IPS-20b (cell line): ENCODE measurements around the gene SULT1A2.
"Not testable (repeated sequence)": the region's sequence is repeated elsewhere in the genome, so short reads cannot be mapped to it uniquely, and the experiment has no call there.

Source experiments
- H3K27ac ChIP-seq: one replicate; pipeline ENCODE4 v1.5.1; 2013; ENCODE audit warnings: low read length
- H3K27me3 ChIP-seq: 2 replicates; pipeline ENCODE4 v1.6.1; 2013; ENCODE audit warnings: mild to moderate bottlenecking, low read length, inconsistent platforms; ENCODE audit not compliant: insufficient read depth
- H3K36me3 ChIP-seq: 2 replicates; pipeline ENCODE4 v1.6.1; 2013; ENCODE audit warnings: low read depth, mild to moderate bottlenecking, inconsistent platforms, low read length, moderate library complexity; ENCODE audit not compliant: insufficient read depth
- H3K4me1 ChIP-seq: 2 replicates; pipeline ENCODE4 v1.6.1; 2013; ENCODE audit warnings: mild to moderate bottlenecking, control low read depth, inconsistent platforms, low read length, moderate library complexity; ENCODE audit not compliant: insufficient read depth
- H3K4me3 ChIP-seq: 2 replicates; pipeline ENCODE4 v1.5.1; 2013; ENCODE audit warnings: mild to moderate bottlenecking, low read length, inconsistent platforms
- H3K9ac ChIP-seq: 2 replicates; pipeline ENCODE4 v1.6.1; 2013; ENCODE audit warnings: low read depth, mild to moderate bottlenecking, inconsistent platforms, low read length, moderate library complexity
- H3K9me3 ChIP-seq: 2 replicates; pipeline ENCODE4 v1.6.1; 2013; ENCODE audit warnings: mild to moderate bottlenecking, low read depth, low read length, inconsistent platforms; ENCODE audit not compliant: insufficient read depth

SULT1A2 gene

DNA sequence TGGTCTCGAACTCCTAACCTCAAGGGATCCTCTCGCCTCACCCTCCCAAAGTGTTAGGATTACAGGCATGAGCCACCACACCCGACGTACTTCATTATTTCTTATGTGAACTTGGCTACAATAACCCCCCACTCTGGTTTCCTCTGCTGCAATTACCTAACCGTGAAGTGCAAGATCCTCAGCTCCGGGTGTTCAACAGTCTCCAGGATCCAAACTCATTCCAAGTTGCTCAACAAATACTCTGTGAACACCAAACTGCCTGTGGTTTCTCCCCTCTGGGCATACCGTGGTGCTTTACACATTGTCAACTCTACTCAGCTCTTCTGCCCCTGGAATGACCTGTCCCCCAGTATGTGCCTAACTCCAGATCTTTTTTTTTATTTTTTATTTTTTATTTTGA lies 19.8 kb upstream of the SULT1A2 start:
- no peak overlapping the region for H3K4me3 ChIP-seq
- no peaks in the 10 kb centered on the region for H3K9me3 ChIP-seq
- H3K36me3 ChIP-seq: no peaks in the 10 kb centered on the region
- no peaks in the 10 kb centered on the region for H3K27me3 ChIP-seq
- no peak overlapping the region for H3K27ac ChIP-seq
- H3K9ac ChIP-seq: no peak overlapping the region
- H3K4me1 ChIP-seq: peaks cover 10% of the 10 kb centered on the region

DNA sequence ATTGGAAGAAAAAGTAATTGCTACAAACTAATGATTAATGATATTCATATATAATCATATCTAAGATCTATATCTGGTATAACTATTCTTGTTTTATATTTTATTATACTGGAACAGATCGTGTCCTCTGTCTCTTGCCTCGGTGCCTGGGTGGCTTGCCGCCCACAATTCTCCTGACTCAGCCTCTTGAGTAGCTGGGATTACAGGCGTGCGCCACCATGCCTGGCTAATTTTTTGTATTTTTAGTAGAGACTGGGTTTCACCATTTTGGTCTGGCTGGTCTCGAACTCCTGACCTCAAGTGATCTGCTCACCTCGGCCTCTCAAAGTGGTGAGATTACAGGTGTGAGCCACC lies 19.4 kb upstream of the SULT1A2 start:
- peaks cover 10% of the 10 kb centered on the region for H3K4me1 ChIP-seq
- not testable (repeated sequence) for H3K4me3 ChIP-seq, H3K9me3 ChIP-seq, H3K27me3 ChIP-seq, H3K27ac ChIP-seq, H3K36me3 ChIP-seq, H3K9ac ChIP-seq

DNA sequence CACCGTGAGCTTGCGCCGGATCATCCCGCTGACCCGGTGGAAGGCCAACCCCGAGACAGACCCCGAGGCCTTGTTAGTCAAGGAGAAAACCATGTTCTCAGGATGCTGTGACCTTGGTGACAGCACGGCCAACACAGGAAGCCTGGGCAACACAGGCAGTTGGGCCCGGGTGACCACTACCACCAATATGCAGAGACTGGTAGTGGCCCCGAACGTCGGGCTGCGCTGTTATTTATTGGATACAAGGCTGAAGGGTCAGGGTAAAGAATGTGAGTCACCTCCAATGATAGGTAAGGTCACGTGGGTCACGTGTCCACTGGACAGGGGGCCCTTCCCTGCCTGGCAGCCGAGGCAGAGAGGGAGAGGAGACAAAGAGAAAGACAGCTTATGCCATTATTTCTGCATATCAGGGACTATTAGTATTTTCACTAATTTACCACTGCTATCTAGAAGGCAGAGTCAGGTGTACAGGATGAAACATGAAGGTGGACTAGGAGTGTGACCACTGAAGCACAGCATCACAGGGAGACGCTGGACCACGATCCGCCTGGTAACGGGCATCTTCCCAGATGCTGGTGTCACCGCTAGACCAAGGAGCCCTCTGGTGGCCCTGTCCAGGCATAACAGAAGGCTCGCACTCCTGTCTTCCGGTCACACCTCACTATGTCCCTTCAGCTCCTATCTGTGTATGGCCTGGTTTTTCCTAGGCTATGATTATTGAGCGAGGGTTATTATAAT lies 18.8 kb upstream of the SULT1A2 start:
- not testable (repeated sequence) for H3K36me3 ChIP-seq, H3K4me3 ChIP-seq, H3K27ac ChIP-seq, H3K9ac ChIP-seq, H3K9me3 ChIP-seq, H3K27me3 ChIP-seq
- H3K4me1 ChIP-seq: peaks cover 10% of the 10 kb centered on the region

DNA sequence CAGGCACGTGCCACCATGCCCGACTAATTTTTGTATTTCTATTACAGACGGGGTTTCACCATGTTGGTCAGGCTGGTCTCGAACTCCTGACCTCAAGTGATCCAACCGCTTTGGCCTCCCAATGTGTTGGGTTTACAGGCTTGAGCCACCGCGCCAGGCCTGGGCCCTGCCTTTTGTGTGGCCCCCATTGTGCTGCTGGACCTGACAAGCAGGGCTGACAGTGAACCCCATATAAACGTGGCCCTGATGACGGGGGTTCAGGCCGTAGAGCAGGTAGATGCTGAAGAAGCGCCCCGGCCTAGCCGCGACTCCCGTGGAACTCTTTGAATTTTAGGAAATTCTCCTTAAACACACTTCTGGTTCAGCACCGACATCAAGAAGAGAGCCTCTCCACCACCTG lies 17.7 kb upstream of the SULT1A2 start:
- not testable (repeated sequence) for H3K4me3 ChIP-seq, H3K9ac ChIP-seq, H3K27me3 ChIP-seq, H3K36me3 ChIP-seq, H3K27ac ChIP-seq, H3K9me3 ChIP-seq
- peaks cover 10% of the 10 kb centered on the region for H3K4me1 ChIP-seq

DNA sequence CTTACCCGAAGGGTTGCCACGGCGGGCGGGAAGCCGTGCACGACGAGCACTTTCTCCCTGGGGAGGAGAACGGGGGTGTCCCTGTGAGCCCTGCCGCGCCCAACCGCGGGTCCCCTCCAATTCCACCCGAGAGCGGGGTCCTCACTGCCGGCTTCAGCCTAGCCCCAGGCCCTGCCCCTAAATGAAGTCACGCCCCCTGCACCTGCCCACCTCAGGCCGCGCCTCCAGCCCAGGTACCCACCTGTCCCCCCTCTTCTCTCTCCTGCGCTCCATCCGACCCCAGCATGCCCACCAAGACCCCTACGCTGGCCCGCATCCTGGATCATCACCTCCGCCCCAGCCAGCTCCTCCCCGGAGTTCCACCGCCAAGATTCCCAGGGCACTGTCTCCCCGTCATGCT lies 17.1 kb upstream of the SULT1A2 start:
- H3K4me1 ChIP-seq: peaks cover 10% of the 10 kb centered on the region
- H3K4me3 ChIP-seq, H3K9ac ChIP-seq, H3K9me3 ChIP-seq, H3K27me3 ChIP-seq, H3K27ac ChIP-seq, H3K36me3 ChIP-seq: not testable (repeated sequence)

DNA sequence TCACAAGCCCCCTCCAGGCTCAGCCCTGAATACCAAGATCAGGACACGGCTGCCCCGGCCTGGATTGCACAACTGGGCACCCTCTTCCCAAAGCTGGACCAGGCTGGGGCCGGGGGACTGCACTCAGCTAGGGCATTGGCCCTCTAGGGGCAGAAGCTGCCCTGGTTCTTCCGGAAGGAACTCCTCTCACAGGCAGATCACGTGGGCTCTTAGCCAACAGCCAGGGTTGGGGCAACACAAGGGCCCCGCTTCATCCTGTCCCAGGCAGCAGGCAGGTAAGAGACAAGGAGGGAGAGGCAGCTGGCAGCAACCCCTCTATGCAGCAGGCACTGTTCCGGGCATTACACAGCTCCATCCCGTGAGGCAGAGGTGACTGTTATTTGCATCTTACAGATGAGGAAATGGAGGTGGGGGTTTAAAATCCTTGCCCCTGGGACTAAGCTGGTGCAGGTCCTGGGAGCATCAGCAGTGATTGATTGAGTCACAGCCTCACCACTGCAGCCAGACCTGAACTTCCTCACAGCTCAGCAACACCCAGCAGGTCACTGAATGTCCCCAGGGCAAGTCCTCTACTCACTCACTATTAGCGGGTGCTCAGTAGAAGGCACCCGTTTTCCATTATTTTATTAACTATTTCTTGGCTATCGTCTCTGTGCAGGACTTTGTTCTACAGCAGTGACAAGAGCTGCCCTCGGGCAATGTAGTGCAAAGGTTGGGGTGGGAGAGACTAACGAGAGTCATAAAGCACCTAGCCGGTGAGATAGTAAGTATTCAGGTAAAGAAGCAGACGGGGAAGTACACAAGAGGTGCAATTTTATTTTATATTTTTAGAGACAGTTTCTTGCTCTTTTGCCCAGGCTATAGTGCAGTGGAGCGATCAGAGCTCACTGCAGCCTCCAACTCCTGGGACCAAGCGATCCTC lies 15.8 kb upstream of the SULT1A2 start:
- not testable (repeated sequence) for H3K4me1 ChIP-seq, H3K4me3 ChIP-seq, H3K27me3 ChIP-seq, H3K27ac ChIP-seq, H3K9me3 ChIP-seq, H3K9ac ChIP-seq, H3K36me3 ChIP-seq

DNA sequence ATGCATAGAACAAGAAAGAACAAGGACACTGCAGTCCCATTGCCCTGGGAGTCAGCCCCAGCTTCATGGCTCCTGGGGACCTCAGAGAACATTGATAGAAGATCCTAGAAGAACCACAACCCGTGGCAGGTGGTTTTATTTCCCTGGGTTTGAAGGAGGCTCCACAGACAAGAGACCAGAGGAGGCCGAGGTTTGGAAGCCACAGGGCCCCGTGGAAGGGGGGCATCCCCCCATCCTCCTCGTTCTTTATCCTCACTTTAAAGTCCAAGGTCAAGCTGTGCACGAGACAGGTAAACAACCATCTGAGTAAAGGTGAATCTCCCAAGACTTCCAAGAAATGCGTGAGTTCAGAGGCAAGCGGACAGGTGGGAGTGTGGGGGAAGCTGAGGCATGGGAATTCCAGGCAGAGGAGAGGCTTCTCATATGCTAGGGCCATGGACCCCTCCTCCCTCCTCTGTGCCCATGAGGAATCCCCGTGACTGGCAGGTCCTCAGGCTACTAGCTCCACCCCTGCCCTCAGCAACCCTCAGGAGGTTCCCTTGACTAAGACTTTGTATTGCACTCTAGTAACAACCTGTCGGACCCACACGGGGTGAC lies 13.8 kb upstream of the SULT1A2 start:
- H3K36me3 ChIP-seq: no peaks in the 10 kb centered on the region
- no peak overlapping the region for H3K9ac ChIP-seq
- no peaks in the 10 kb centered on the region; the same call in 1 of the 2 replicates for H3K4me1 ChIP-seq
- no peaks in the 10 kb centered on the region for H3K9me3 ChIP-seq
- no peak overlapping the region for H3K4me3 ChIP-seq
- H3K27ac ChIP-seq: no peak overlapping the region
- H3K27me3 ChIP-seq: no peaks in the 10 kb centered on the region

DNA sequence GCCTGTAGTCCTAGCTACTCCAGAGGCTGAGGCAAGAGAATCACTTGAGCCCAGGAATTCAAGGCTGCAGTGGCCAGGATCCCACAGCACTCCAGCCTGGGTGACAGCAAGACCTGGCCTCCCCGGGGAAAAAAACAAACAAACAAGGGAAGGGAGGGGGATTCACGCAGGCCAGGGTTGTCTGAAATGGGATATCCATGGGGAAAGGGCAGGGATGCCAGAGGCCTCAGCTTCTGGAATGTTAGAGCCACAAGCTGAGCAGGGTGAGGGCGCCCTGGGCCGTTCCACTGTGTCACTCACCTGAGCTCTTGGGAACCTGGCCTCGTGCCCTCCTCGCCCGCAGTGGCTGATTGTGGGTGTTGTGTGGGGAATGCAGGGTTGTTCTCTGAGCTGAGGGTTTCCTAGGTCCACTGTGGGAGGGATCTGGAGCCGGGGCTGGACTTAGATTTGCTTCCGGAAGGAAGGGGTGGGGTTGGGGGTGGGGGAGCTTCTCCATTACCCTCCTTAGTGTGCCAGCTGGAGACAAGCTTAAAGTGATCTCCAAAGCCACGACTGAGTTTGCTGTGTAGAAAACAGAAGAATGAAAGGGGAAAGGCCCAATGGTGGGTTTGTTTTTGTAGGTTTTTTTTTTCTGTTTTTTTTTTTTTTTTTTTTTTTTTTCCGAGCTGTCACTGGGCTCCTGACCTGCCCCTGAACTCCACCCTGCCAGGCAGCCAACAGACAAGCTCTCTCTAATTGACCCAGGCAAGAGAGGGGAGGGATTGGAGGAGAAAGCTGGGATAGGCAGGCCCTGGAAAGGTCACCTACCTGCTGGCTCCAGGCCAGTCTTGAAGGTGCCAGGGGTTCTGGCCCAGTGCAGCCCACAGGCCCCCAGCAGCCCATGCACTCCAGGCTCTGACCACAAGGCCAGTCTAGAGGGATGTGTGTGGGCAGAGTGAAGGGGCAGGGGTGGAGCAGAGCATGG lies 13.1 kb upstream of the SULT1A2 start, which contains the start of gene SULT1A1:
TSS of gene SULT1A1 (minus strand) at position 414 of the 964 bp plus-strand sequence. CDS start 1,189 bp downstream, outside the sequence.
- Histone ChIP-seq H3K9me3 (no peaks in the 10 kb centered on the region), H3K27ac (no peak within 1 kb of the TSS), H3K27me3 (no peaks in the 10 kb centered on the region), H3K4me3 (no peak within 1 kb of the TSS), H3K36me3 (no peaks in the 10 kb centered on the region), H3K4me1 (no peaks in the 10 kb centered on the region; the same call in 1 of the 2 replicates), H3K9ac (no peak within 1 kb of the TSS)

DNA sequence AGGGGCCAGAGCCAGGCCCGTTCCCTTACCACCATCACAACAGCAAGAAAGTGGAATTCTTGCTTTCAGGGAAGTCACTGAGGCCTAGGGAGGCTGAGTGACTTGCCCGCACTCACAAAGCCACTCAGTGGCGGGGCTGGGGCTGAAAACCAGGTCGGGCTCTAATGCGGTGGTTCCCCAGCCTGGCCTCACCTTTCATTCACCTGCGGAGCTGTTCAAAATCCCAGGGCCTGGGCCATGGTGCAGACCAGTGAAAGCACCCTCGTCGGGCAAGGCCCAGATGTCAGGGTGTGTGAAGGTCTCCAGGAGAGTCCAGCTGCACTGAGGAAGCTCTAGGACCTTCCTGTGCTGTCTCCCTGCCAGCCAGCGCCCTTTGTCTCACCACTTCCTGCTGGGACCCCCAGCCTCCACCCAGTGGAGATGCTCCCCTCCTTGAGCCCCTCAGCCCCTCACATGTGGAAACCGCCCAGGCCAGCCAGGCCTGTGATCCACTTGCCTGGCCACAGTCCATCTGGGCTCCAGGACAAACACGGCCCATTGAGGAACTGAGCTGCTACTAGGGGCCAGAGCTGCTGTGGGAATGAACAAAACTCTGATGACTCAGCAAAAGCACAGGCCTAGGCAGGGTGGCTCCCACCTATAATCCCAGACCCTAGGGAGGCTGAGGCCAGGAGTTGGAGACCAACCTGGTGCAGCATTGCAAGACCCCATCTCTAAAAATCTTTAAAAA lies 12.2 kb upstream of the SULT1A2 start:
- H3K4me1 ChIP-seq, H3K36me3 ChIP-seq, H3K27ac ChIP-seq, H3K9me3 ChIP-seq, H3K9ac ChIP-seq, H3K27me3 ChIP-seq, H3K4me3 ChIP-seq: not testable (repeated sequence)

DNA sequence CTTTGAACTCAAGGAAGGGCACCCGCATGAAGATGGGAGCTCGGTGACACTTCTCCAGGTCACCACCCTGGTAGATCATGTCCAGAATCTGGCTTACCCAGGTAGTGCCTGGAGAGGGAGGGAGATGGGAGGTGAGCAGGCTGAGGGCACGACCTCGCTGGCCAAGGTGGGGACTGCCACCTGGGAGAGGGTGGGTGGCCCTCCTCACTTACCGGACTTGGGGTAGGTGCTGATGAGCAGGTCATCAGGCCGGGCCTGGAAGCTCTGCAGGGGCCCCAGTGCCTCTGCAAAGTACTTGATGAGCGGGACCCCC lies 11.6 kb upstream of the SULT1A2 start:
- H3K27ac ChIP-seq, H3K4me1 ChIP-seq, H3K9me3 ChIP-seq, H3K9ac ChIP-seq, H3K4me3 ChIP-seq, H3K27me3 ChIP-seq, H3K36me3 ChIP-seq: not testable (repeated sequence)
